Sigmoid colon (tissue), 4 donors: Measurements from ENCODE around the gene PRLHR.

Source experiments
- POLR2A ChIP-seq, 2 donors: fragments of 450-650 bp; IDR thresholded peaks; one replicate each; pipeline ENCODE4 v1.6.1; 2016; ENCODE audit warnings: antibody characterized with exemption in 2 of 2, mild to moderate bottlenecking in 2 of 2, moderate library complexity in 2 of 2
- POLR2AphosphoS5 ChIP-seq, 4 donors: sonication (generic); formaldehyde crosslinking; IDR thresholded peaks; one replicate each; pipeline ENCODE4 v1.6.1; 2017; ENCODE audit warnings: antibody characterized with exemption in 4 of 4
- TF ChIP-seq, protein P1 (sequence below), 4 experiments: fragments of 450-650 bp in 3 of 4; fragments of 200-600 bp in 1 of 4; IDR thresholded peaks; one replicate each; pipeline ENCODE4 v1.5.1; 2016 to 2019; ENCODE audit warnings: antibody characterized with exemption in 4 of 4, mild to moderate bottlenecking in 3 of 4, moderate library complexity in 2 of 4

GRCh38 chr10:118621304-118621942 lies 26.0 kb upstream of the PRLHR start:
- TF ChIP-seq POLR2AphosphoS5 (IDR thresholded peaks at IDR 0.05): no peak
- TF ChIP-seq, protein P1, sequence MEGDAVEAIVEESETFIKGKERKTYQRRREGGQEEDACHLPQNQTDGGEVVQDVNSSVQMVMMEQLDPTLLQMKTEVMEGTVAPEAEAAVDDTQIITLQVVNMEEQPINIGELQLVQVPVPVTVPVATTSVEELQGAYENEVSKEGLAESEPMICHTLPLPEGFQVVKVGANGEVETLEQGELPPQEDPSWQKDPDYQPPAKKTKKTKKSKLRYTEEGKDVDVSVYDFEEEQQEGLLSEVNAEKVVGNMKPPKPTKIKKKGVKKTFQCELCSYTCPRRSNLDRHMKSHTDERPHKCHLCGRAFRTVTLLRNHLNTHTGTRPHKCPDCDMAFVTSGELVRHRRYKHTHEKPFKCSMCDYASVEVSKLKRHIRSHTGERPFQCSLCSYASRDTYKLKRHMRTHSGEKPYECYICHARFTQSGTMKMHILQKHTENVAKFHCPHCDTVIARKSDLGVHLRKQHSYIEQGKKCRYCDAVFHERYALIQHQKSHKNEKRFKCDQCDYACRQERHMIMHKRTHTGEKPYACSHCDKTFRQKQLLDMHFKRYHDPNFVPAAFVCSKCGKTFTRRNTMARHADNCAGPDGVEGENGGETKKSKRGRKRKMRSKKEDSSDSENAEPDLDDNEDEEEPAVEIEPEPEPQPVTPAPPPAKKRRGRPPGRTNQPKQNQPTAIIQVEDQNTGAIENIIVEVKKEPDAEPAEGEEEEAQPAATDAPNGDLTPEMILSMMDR (IDR thresholded peaks at IDR 0.05): no peak
- no peak for TF ChIP-seq POLR2A (IDR thresholded peaks at IDR 0.05)
